Activated naive CD4-positive, alpha-beta T cell treated with anti-CD3 and anti-CD28 coated beads, Interleukin-2, amount 50 U/mL, for 24 hours (primary cell): Measurements from ENCODE around the gene PODXL2.

Source experiments
- H3K27ac Mint-ChIP-seq: one replicate; pipeline ENCODE4 v1.8.0; 2021; ENCODE audit warnings: mild to moderate bottlenecking, mixed read lengths
- H3K27me3 Mint-ChIP-seq: one replicate; pipeline ENCODE4 v1.8.0; 2021; ENCODE audit warnings: mixed read lengths
- H3K36me3 Mint-ChIP-seq: one replicate; pipeline ENCODE4 v1.8.0; 2021; ENCODE audit warnings: mixed read lengths
- H3K4me1 Mint-ChIP-seq: one replicate; pipeline ENCODE4 v1.8.0; 2021; ENCODE audit warnings: mixed read lengths
- H3K4me3 Mint-ChIP-seq: one replicate; pipeline ENCODE4 v1.8.0; 2021; ENCODE audit warnings: mild to moderate bottlenecking, mixed read lengths
- H3K9me3 Mint-ChIP-seq: one replicate; pipeline ENCODE4 v1.8.0; 2021; ENCODE audit warnings: mixed read lengths

The PODXL2 gene

DNA sequence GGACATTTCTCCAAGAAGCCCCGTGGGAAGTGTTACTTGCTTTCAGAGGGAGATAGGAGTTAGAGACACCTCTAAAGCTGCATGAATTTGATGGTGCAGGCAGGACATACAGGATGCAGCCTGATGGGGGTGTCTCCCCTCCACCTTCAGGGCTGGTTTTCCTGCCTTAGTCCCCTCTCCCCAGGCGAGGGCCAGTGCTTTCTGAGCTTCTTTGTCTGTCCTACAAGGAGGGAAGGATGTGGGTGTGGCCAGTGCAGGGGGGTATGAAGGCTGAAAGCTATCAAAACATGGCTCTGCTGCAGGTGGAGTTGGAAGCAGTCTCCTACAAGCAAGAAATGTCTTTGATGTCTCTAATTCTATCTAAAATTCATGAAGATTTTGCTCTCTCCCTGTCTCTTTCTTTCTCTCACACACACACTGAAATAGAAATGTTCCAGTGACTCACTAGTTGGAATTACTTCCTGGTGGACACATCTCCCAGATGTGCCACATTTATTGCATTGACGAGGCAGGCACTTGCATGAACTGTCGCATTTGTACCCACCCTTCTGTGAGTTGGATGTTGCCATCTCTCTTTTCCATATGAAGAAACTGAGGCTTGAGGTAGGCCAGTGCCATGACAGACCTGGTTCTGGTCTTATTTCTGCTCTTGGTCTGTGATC, 13.9 kb upstream of the PODXL2 start:
- Mint-ChIP-seq H3K9me3 (no peaks in the 10 kb centered on the region), H3K36me3 (peaks cover 28% of the 10 kb centered on the region), H3K4me1 (no peaks in the 10 kb centered on the region), H3K27ac (no peak overlapping the region), H3K27me3 (no peaks in the 10 kb centered on the region), H3K4me3 (no peak overlapping the region)

DNA sequence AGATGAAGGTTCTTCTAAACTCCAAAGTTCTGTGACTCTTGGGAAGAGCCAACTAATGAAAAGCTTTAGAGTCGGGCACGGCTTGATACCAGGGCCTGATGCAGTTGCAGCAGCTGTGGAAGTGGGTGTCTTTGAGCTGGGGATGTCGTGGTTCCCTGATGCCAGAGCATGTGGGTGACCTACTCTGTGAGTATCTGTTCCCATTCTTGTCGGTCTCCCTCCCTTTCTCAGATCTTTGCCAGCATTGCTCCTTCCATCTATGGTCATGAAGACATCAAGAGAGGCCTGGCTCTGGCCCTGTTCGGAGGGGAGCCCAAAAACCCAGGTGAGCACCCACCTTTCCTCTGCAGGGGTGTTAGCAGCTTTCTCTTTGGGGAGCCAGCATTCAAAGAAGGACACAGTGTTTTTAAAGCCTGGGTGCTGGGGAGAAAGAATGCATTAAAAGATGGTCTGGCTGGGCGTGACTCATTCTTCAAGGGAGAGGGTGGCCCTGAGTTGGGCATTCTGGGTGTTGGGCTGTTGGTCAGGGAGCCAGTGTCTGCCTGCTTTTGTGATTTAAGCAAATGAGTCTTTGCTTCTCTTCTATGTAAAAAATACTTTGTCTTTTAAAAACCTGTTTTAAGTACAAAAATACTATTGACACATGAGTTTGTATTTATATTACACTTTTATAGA, 13.2 kb upstream of the PODXL2 start:
- H3K36me3 Mint-ChIP-seq, result peaks cover 29% of the 10 kb centered on the region
- no peaks in the 10 kb centered on the region for H3K4me1 Mint-ChIP-seq
- H3K9me3 Mint-ChIP-seq, result no peaks in the 10 kb centered on the region
- no peak overlapping the region for H3K4me3 Mint-ChIP-seq
- no peaks in the 10 kb centered on the region for H3K27me3 Mint-ChIP-seq
- no peak overlapping the region for H3K27ac Mint-ChIP-seq

DNA sequence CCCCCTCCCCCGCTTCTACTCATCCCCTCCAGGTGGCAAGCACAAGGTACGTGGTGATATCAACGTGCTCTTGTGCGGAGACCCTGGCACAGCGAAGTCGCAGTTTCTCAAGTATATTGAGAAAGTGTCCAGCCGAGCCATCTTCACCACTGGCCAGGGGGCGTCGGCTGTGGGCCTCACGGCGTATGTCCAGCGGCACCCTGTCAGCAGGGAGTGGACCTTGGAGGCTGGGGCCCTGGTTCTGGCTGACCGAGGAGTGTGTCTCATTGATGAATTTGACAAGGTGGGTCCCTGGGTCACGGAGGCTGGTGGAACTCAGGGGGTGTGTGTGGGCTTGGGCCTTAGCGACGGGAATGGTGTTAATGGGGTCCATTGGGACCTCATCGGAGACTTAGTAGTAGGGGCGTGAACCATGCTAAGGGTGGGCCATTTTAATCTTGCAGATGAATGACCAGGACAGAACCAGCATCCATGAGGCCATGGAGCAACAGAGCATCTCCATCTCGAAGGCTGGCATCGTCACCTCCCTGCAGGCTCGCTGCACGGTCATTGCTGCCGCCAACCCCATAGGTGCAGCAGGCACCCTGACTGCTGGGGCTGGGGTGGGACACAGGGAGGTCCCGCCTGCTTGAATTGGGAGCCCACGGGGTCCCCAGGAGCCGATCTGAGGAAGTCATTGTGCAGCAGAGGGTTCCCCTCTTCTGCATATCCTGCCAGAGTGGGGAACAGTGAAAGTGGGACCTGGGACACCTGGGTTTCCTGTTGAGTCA, 12.0 kb upstream of the PODXL2 start:
- Mint-ChIP-seq H3K9me3 (no peaks in the 10 kb centered on the region), H3K4me3 (no peak overlapping the region), H3K27me3 (no peaks in the 10 kb centered on the region), H3K36me3 (peaks cover 30% of the 10 kb centered on the region), H3K4me1 (no peaks in the 10 kb centered on the region), H3K27ac (no peak overlapping the region)

DNA sequence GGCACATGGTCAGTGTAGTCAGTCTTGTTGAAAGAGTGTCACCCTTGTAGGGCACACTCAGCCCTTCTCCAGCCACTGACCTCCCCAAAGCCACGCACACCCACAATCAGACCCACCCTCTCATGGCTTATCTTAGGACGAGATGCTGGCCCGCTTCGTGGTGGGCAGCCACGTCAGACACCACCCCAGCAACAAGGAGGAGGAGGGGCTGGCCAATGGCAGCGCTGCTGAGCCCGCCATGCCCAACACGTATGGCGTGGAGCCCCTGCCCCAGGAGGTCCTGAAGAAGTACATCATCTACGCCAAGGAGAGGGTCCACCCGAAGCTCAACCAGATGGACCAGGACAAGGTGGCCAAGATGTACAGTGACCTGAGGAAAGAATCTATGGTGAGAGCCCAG, 10.1 kb upstream of the PODXL2 start:
- H3K4me3 Mint-ChIP-seq, result no peak overlapping the region
- H3K4me1 Mint-ChIP-seq, result no peaks in the 10 kb centered on the region
- H3K9me3 Mint-ChIP-seq, result no peaks in the 10 kb centered on the region
- no peak overlapping the region for H3K27ac Mint-ChIP-seq
- peaks cover 29% of the 10 kb centered on the region for H3K36me3 Mint-ChIP-seq
- H3K27me3 Mint-ChIP-seq, result no peaks in the 10 kb centered on the region

DNA sequence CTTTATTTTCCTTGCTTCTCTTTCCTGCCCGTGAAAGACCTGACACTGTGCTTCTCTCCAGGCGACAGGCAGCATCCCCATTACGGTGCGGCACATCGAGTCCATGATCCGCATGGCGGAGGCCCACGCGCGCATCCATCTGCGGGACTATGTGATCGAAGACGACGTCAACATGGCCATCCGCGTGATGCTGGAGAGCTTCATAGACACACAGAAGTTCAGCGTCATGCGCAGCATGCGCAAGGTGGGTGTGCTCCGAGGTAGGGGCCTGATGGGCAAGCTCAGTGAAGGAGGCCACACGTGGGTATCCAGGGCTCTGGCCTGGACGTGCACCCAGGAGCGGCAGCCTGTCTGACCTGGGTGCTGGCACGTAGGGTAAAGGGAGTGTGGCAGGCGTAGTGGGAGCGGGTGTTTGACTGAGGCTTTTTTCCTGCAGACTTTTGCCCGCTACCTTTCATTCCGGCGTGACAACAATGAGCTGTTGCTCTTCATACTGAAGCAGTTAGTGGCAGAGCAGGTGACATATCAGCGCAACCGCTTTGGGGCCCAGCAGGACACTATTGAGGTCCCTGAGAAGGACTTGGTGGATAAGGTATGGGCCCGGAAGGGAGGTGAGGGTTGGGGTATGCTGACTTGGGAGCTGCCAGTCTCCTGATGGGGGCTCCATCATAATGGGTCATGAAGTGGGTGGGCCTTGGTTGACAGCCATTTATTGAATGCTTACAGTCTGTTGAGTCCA, 8.2 kb upstream of the PODXL2 start:
- Mint-ChIP-seq H3K4me3 (no peak overlapping the region), H3K9me3 (no peaks in the 10 kb centered on the region), H3K27ac (no peak overlapping the region), H3K36me3 (peaks cover 21% of the 10 kb centered on the region), H3K4me1 (no peaks in the 10 kb centered on the region), H3K27me3 (no peaks in the 10 kb centered on the region)

DNA sequence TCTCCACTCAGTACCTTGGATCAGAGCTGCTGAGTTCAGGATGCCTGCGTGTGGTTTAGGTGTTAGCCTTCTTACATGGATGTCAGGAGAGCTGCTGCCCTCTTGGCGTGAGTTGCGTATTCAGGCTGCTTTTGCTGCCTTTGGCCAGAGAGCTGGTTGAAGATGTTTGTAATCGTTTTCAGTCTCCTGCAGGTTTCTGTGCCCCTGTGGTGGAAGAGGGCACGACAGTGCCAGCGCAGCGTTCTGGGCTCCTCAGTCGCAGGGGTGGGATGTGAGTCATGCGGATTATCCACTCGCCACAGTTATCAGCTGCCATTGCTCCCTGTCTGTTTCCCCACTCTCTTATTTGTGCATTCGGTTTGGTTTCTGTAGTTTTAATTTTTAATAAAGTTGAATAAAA, 7.0 kb upstream of the PODXL2 start:
- Mint-ChIP-seq H3K4me1 (peaks cover 1% of the 10 kb centered on the region), H3K27me3 (no peaks in the 10 kb centered on the region), H3K4me3 (no peak overlapping the region), H3K9me3 (no peaks in the 10 kb centered on the region), H3K36me3 (peaks cover 17% of the 10 kb centered on the region), H3K27ac (no peak overlapping the region)

DNA sequence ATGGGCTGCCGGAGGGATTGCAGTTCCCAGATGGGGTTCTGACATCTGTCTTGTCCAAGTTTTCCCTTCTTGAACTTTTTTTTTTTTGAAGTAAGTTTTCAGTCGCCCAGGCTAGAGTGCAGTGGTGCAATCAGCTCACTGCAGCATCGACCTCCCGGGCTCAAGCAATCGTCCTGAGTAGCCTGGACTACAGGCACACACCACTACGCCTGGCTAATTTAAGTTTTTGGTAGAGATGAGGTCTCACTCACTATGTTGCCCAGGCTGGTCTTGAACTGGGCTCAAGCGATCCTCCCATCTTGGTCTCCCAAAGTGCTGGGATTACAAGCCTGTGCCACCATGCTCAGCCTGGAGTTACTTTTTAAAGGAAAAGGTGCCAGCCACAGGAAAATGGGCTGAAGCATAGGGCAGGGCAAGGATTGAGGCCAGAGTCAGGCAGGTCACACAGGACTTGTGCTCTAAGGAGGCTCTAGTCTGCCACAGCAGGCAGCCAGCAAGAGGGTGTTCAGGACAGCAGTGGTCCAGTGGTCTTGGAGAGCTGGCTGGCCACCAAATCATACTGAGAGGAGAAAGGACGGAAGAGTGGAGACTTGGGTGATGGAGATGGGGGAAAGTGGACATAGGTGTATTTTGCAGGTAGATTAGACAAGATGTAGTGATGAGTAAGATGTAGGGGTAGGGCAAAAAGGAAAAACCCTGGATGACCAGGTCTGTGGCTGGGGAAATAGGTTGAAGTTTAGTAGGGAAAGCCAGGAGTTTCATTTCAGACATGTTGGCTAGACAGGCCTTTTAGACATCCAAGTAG, 6.0 kb upstream of the PODXL2 start:
- H3K4me1 Mint-ChIP-seq, result peaks cover 6% of the 10 kb centered on the region
- no peak overlapping the region for H3K27ac Mint-ChIP-seq
- no peak overlapping the region for H3K4me3 Mint-ChIP-seq
- peaks cover 16% of the 10 kb centered on the region for H3K36me3 Mint-ChIP-seq
- no peaks in the 10 kb centered on the region for H3K9me3 Mint-ChIP-seq
- peaks cover 2% of the 10 kb centered on the region for H3K27me3 Mint-ChIP-seq

DNA sequence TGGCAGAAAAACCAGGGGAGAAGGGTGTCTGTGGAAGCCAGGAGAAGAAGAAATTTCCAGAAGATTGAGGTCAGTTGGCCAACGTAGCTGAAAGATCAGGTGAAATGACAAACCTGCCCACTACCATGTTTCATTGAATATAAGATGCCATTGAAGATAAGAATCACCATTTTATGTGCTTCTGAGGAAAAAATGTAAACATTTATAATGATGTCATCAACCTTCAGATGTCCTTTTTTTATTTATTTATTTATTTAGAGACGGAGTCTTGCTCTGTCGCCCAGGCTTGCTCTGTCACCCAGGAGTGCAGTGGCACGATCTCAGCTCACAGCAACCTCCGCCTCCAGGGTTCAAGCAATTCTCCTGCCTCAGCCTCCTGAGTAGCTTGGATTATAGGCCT, 4.9 kb upstream of the PODXL2 start:
- Mint-ChIP-seq H3K27me3 (peaks cover 3% of the 10 kb centered on the region), H3K27ac (no peak overlapping the region), H3K9me3 (no peaks in the 10 kb centered on the region), H3K4me3 (no peak overlapping the region), H3K36me3 (peaks cover 6% of the 10 kb centered on the region), H3K4me1 (peaks cover 11% of the 10 kb centered on the region)

DNA sequence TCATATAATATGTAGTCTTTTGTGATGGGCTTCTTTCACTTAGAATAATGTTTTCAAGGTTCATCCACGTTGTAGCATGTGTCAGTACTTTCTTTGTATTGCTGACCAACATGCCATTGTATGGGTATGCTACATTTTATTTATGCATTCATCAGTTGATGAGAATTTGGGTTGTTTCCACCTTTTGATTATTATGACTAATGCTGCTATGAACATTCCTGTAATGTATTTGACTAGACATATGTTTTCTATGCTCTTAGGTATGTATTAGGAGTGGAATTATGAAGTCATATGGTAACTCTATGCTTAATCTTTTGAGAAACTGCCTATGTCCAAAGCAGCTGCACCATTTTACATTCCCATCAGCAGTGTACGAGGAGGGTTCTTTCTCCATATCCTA, 3.2 kb upstream of the PODXL2 start:
- H3K27ac Mint-ChIP-seq, result no peak overlapping the region
- H3K4me3 Mint-ChIP-seq, result no peak overlapping the region
- no peaks in the 10 kb centered on the region for H3K9me3 Mint-ChIP-seq
- peaks cover 24% of the 10 kb centered on the region for H3K4me1 Mint-ChIP-seq
- H3K36me3 Mint-ChIP-seq, result peaks cover 3% of the 10 kb centered on the region
- H3K27me3 Mint-ChIP-seq, result peaks cover 9% of the 10 kb centered on the region

DNA sequence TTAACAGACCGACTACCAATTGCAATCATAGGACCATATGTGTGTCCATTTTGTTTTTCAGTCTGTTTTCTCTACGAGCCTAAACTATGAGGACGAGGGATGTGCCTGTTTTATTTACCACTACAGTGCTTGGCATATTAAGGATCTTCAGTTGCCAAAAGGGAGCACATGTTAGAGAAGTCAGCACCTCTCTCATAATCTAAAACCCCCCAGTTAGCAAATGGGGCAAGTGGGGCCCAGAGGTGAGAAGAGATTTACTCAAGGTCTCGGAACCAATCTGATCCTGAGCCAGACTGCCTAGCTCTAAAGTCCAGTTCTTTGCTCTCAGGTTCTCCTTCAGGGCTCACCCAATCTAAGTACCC, 578 bp upstream of the PODXL2 start:
- peak overlapping the region; percentile 85 for H3K4me3 Mint-ChIP-seq
- H3K27me3 Mint-ChIP-seq, result peaks cover 12% of the 10 kb centered on the region
- no peaks in the 10 kb centered on the region for H3K36me3 Mint-ChIP-seq
- H3K4me1 Mint-ChIP-seq, result peaks cover 30% of the 10 kb centered on the region
- peak overlapping the region; percentile 85 for H3K27ac Mint-ChIP-seq
- H3K9me3 Mint-ChIP-seq, result no peaks in the 10 kb centered on the region

DNA sequence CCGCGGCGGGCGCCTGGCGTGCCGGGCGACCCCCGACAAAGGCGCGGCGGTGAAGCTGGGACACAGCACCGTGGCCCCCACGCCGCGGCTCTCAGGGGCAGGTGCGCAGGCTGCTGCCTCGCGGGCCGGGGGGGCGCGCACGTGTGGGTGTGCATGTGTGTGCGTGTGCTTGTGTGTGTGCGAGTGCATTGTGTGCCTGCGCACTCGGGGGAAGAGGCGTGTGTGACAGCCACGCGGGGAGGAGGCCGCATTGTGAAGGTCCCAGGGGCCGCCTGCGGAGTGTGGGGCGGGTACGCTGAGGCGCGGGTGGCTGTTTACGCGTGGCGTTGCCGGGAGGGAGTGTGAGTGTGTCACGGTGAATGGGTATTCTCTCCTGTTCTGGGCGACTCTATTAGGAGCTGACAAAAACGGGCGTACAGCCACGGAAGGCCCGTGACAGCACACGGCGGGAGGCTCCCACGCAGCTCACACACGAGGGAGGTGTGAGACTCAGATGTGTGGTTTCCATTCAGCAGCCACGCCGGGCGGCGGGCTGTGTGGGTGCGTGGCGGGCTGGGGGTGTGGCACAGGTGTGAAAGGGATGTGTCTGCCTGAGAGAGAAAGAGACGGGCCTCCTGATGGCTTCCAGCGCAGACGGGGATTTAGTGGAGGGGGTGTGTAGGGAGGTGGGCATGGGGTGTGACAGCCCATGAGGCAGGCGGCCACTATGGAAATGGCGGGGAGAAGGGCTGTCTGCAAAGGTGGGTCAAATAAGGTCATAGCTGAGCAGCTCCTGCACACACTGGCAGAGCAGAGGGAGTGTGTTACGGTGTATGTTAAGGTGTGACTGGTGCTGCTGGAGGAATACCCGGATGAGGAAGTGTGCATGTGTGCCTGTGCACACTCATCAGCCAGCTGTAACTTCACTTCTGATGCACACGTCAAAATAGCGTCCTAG, 750 bp downstream of the PODXL2 start:
- Mint-ChIP-seq H3K27me3 (peaks cover 15% of the 10 kb centered on the region), H3K36me3 (peaks cover 2% of the 10 kb centered on the region), H3K9me3 (no peaks in the 10 kb centered on the region), H3K4me1 (peaks cover 30% of the 10 kb centered on the region), H3K4me3 (peak overlapping the region; percentile 84), H3K27ac (peak overlapping the region; percentile 66)

DNA sequence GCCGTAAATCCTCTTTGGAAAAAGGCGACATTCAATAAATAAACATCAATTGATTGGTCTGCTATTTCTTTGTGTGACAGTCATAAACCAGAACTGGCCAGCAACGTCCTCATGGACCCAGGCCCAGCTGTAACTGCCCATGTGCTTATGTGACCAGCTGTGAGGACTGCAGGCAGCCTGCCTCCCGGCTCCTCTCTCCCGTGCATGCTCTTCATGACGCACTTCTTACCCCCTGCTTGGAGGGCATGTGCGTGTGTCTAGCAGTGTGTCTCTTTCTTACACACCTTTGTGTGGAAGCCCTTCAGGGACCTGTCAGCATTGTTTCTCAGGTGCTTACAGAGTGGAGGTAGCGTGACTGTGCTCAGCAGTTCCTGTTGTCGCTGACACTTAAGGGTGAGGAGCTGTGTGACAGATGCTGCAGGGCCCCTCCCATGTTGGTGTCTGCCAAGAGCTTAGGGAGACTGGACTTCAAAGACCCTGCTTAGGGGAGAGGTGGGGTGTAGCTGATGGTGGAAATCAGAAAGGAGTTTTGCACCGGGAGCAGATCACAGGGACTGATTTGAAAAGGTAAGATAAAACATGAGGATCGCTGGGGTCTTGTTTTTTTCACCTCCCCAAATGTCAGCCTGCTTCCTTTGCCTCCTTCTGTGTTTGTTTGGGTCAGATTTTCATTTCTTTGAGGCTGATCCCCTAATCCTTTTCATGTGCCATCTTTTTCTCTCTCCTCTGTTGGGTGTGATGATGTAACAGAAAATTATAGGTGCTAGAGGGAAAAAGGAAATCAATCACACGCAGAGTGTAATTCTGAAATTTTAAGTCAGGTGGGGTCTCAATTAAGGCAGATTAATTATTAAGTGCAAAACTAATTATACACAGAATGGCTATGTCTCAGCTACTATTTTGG, 2.1 kb downstream of the PODXL2 start:
- no peak overlapping the region for H3K27ac Mint-ChIP-seq

DNA sequence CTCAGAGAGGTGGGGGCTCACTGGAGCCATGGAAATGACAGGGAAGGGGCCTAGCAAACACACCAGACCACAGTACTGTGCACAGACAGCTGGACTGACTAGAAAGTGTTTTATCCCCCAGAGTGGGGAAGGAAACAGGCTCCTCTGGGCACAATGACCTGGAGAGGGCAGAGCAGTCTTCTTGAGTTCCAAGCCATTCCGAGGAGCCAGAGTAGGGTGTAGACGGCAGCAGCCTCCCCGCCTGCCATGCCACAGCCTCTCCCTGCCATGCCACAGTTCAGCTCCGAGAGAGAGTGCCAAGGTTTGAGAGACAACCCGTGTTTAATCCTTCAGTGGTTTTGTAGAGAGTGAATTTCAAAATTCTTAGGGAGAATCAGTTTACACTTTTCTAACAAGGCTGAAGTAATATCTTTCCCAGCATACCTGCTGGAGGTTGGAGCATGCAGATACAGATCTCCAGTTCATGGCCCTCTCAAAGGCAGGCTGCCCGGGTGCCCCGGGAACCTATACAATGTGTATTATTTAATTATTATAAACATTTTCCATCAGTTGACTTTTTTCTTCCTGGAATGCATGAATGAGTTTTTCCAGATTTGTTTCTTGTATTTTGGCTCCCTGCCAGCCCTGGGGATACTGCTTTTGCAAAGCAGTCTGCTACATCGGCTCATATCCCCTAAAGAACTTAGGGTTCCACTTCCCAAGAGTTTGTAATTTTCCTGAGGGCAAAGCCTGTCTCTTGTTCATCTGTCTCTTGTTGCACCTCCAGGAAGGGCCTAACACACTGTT, 3.2 kb downstream of the PODXL2 start:
- peaks cover 2% of the 10 kb centered on the region for H3K36me3 Mint-ChIP-seq
- H3K27me3 Mint-ChIP-seq, result peaks cover 14% of the 10 kb centered on the region
- H3K9me3 Mint-ChIP-seq, result no peaks in the 10 kb centered on the region
- H3K4me1 Mint-ChIP-seq, result peaks cover 27% of the 10 kb centered on the region
- H3K4me3 Mint-ChIP-seq, result no peak overlapping the region
- H3K27ac Mint-ChIP-seq, result no peak overlapping the region

More for the DNA sequence above, 2.1 kb downstream of the PODXL2 start:
- H3K9me3 Mint-ChIP-seq, result no peaks in the 10 kb centered on the region
- H3K36me3 Mint-ChIP-seq, result peaks cover 2% of the 10 kb centered on the region
- H3K4me3 Mint-ChIP-seq, result peak overlapping the region; percentile 43
- peaks cover 30% of the 10 kb centered on the region for H3K4me1 Mint-ChIP-seq
- peaks cover 15% of the 10 kb centered on the region for H3K27me3 Mint-ChIP-seq
